SK-N-SH (cell line): ENCODE data around the gene CACNA2D4. TPM values are rescaled to one million over a fixed set of nuclear protein-coding genes. Genes with fewer than 3 reads are reported as not detected.

ENCODE experiments used
- CTCF ChIA-PET: fragments of 300-600, 350-600 bp; formaldehyde crosslinking; extraction: SDS; loops from one replicate; lab custom pipeline; 2021; lab: Yijun Ruan, JAX
- POLR2A ChIA-PET: fragments of 350-600 bp; sonication (Branson Sonifier 250); formaldehyde crosslinking; extraction: SDS; loops from one replicate; lab custom pipeline; 2020; ENCODE audit warnings: antibody characterized with exemption, inconsistent platforms; lab: Yijun Ruan, JAX
- DNase-seq: peaks from one replicate; pipeline ENCODE4 v3.0.0; 2012
- H2AFZ ChIP-seq: fragments of 200-600 bp; sonication (generic); 2 replicates; pipeline ENCODE4 v1.8.1; 2016; ENCODE audit warnings: antibody characterized with exemption, mild to moderate bottlenecking, low read depth
- H3F3A ChIP-seq: fragments of 200-600 bp; sonication (generic); replicated peaks from 2 replicates; pipeline ENCODE3; 2016; ENCODE audit warnings: antibody characterized with exemption, mild to moderate bottlenecking; ENCODE audit not compliant: insufficient read depth
- H3K27ac ChIP-seq, 2 experiments: fragments of 200-500 bp in 1 of 2; fragments of 200-600 bp in 1 of 2; sonication (Bioruptor generic) in 1 of 2; sonication (generic), shearing (Covaris generic) in 1 of 2; 2 replicates each; pipeline versions ENCODE4 v1.5.1 to v1.6.1; 2014 to 2016; ENCODE audit warnings: low read depth in 2 of 2, inconsistent platforms in 1 of 2, low read length in 1 of 2, mild to moderate bottlenecking in 1 of 2, mixed read lengths in 1 of 2
- H3K27me3 ChIP-seq: fragments of 200-600 bp; sonication (generic), shearing (Covaris generic); 2 replicates; pipeline ENCODE4 v1.6.1; 2016; ENCODE audit warnings: mixed run types; ENCODE audit not compliant: insufficient read depth
- H3K36me3 ChIP-seq, 2 experiments: fragments of 200-500 bp in 1 of 2; fragments of 200-600 bp in 1 of 2; sonication (Bioruptor generic) in 1 of 2; sonication (generic) in 1 of 2; replicated peaks in 1 of 2; 2 replicates each; pipeline versions ENCODE3 to v1.5.1; 2014 to 2016; ENCODE audit warnings: low read length in 1 of 2, mild to moderate bottlenecking in 1 of 2; ENCODE audit not compliant: insufficient read depth in 2 of 2, control insufficient read depth in 1 of 2
- H3K4me1 ChIP-seq, 2 experiments: fragments of 200-500 bp in 1 of 2; fragments of 200-600 bp in 1 of 2; sonication (Bioruptor generic) in 1 of 2; sonication (generic), shearing (Covaris generic) in 1 of 2; 2 replicates each; pipeline versions ENCODE4 v1.5.1 to v1.6.1; 2014 to 2016; ENCODE audit warnings: low read depth in 1 of 2, low read length in 1 of 2, mixed run types in 1 of 2; ENCODE audit not compliant: insufficient read depth in 2 of 2, control insufficient read depth in 1 of 2
- H3K4me2 ChIP-seq: fragments of 200-600 bp; sonication (generic), shearing (Covaris generic); 2 replicates; pipeline ENCODE4 v1.6.1; 2017; ENCODE audit warnings: mixed run types
- H3K4me3 ChIP-seq, 2 experiments: fragments of 200-500 bp in 1 of 2; fragments of 200-600 bp in 1 of 2; sonication (Bioruptor generic) in 1 of 2; sonication (generic), shearing (Covaris generic) in 1 of 2; 2 replicates each; pipeline versions ENCODE4 v1.5.1 to v1.8.1; 2014 to 2016; ENCODE audit warnings: low read depth in 2 of 2, inconsistent platforms in 1 of 2, low read length in 1 of 2, mild to moderate bottlenecking in 1 of 2, mixed read lengths in 1 of 2, moderate library complexity in 1 of 2
- H3K79me2 ChIP-seq: fragments of 200-600 bp; sonication (generic); 2 replicates; pipeline ENCODE4 v1.8.1; 2017; ENCODE audit warnings: mild to moderate bottlenecking; ENCODE audit not compliant: insufficient read depth
- H3K9ac ChIP-seq: fragments of 200-600 bp; sonication (generic); 2 replicates; pipeline ENCODE4 v1.6.1; 2017; ENCODE audit warnings: mixed run types
- H3K9me2 ChIP-seq: fragments of 200-600 bp; sonication (generic); 2 replicates; pipeline ENCODE4 v1.6.1; 2017; ENCODE audit warnings: mixed run types
- H3K9me3 ChIP-seq: fragments of 200-600 bp; sonication (generic); 2 replicates; pipeline ENCODE4 v1.6.1; 2017; ENCODE audit warnings: mixed run types, mild to moderate bottlenecking, moderate library complexity
- H4K20me1 ChIP-seq: fragments of 200-600 bp; sonication (generic); 2 replicates; pipeline ENCODE4 v1.6.1; 2017; ENCODE audit warnings: mild to moderate bottlenecking, mixed run types; ENCODE audit not compliant: insufficient read depth
- CHD2 ChIP-seq: fragments of 150-350 bp; IDR thresholded peaks from 2 replicates; pipeline ENCODE4 v1.6.1; 2018; ENCODE audit warnings: low read length; ENCODE audit not compliant: partially characterized antibody
- FOXM1 ChIP-seq: IDR thresholded peaks from 2 replicates; pipeline ENCODE4 v1.4.0; 2012; ENCODE audit warnings: low read depth, mild to moderate bottlenecking
- GABPA ChIP-seq: IDR thresholded peaks from 2 replicates; pipeline ENCODE4 v1.4.0; 2012; ENCODE audit warnings: low read depth, mild to moderate bottlenecking
- MEF2A ChIP-seq: IDR thresholded peaks from 2 replicates; pipeline ENCODE4 v1.4.0; 2012; ENCODE audit warnings: low read depth, borderline replicate concordance
- MXI1 ChIP-seq: IDR thresholded peaks from 2 replicates; pipeline ENCODE4 v1.6.1; 2012; ENCODE audit warnings: mild to moderate bottlenecking, low read depth, low read length, improper control_type of control experiment
- NRF1 ChIP-seq: IDR thresholded peaks from 2 replicates; pipeline ENCODE4 v1.6.1; 2012; ENCODE audit warnings: low read depth, mild to moderate bottlenecking, low read length
- POLR2AphosphoS5 ChIP-seq: IDR thresholded peaks from 2 replicates; pipeline ENCODE4 v1.6.1; 2012; ENCODE audit warnings: low read depth, low read length
- RFX5 ChIP-seq: IDR thresholded peaks from 2 replicates; pipeline ENCODE4 v1.6.1; 2012; ENCODE audit warnings: mild to moderate bottlenecking, improper control_type of control experiment, low read length
- RXRA ChIP-seq: IDR thresholded peaks from 2 replicates; pipeline ENCODE4 v1.4.0; 2012; ENCODE audit warnings: low read depth, mild to moderate bottlenecking, borderline replicate concordance
- SIN3A ChIP-seq: IDR thresholded peaks from 2 replicates; pipeline ENCODE4 v1.6.1; 2012; ENCODE audit warnings: low read depth, mild to moderate bottlenecking, low read length, moderate library complexity, borderline replicate concordance
- SMC3 ChIP-seq: IDR thresholded peaks from 2 replicates; pipeline ENCODE4 v1.6.1; 2012; ENCODE audit warnings: low read depth, low read length, improper control_type of control experiment
- TAF1 ChIP-seq: IDR thresholded peaks from 2 replicates; pipeline ENCODE4 v1.6.1; 2012; ENCODE audit warnings: low read depth, mild to moderate bottlenecking, low read length, moderate library complexity, borderline replicate concordance
- TCF12 ChIP-seq: IDR thresholded peaks from 2 replicates; pipeline ENCODE4 v1.4.0; 2012
- WGBS: methylation state at CpG from one replicate; pipeline ENCODE4 v1.1.6; 2017; ENCODE audit warnings: low lambda C conversion rate; 5-methylcytosine and 5-hydroxymethylcytosine counted together
- polyA plus RNA-seq, 3 experiments: library from polyadenylated mRNA; depleted of rRNA; stranded (reverse); fragments of >200 nt; gene quantifications; 2 replicates each; pipeline ENCODE4 v1.2.3, GENCODE V29; 2012
- TF ChIP-seq, protein P1 (sequence below): IDR thresholded peaks from 2 replicates; pipeline ENCODE4 v1.4.0; 2012; ENCODE audit warnings: low read depth, borderline replicate concordance
- TF ChIP-seq, protein P2 (sequence below): IDR thresholded peaks from 2 replicates; pipeline ENCODE4; 2012
- TF ChIP-seq, protein P3 (sequence below): IDR thresholded peaks from 2 replicates; pipeline ENCODE4 v1.4.0; 2012; ENCODE audit warnings: low read depth
- TF ChIP-seq, protein P4 (sequence below): fragments of 200-600 bp; sonication (generic); IDR thresholded peaks from 2 replicates; pipeline ENCODE4 v1.6.1; 2017; ENCODE audit warnings: antibody characterized with exemption, mild to moderate bottlenecking, moderate library complexity
- TF ChIP-seq, protein P5 (sequence below): IDR thresholded peaks from 2 replicates; pipeline ENCODE4 v1.4.0; 2012; ENCODE audit warnings: low read depth, borderline replicate concordance

CACNA2D4 gene
- polyA plus RNA-seq, 1 of the 3 experiments (the other 2 are of a cell fraction): 0.02 TPM

DNA sequence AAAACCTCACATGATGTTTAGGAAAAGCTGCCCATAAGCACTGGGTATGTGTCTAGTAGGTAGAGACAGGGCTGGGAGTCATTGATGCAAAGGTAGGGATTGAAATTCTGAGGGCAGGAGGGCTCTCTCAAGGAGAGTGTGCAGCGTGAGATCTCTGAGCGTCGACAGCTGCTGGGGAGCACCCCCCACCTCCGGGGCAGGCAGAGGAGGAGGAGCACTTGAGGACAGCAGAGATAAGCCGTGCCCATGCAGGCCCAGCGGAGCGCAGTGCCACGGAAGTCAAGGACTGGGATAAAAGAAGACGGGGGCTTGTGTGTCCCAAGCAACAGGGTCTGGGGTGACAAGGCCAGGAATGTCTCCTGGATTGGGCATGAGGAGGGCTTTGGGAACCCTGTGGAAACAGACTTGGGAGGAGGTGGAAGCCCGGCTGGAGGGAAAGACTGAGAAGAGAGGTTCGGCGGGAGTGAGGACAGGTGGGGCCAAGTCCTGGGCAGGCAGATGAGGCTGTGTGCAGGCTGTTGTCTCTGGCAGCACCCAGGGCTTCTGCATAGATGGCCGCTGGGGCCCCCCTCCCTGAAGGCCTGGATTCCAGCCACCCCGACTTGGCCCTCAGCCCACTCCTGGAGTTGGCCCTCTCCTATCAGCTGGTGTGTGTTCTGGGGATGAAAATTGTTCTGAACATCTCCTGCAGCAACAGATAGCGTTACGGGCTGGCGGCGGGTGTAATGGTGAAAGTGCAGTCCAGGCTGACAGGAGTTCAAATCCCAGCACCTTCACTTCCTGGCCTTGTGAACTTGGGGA, 1.9 kb downstream of the CACNA2D4 start:
- Histone ChIP-seq H3K9me3 (no peaks in the 10 kb centered on the region), H3K9ac (no peak overlapping the region), H3F3A (no peaks in the 10 kb centered on the region), H3K4me3 (no peak overlapping the region), H3K79me2 (no peaks in the 10 kb centered on the region)
- TF ChIP-seq TCF12 (no peak), CHD2 (no peak), NRF1 (no peak), RXRA (no peak), TAF1 (no peak), GABPA (no peak), POLR2AphosphoS5 (no peak), RFX5 (no peak), SIN3A (no peak), FOXM1 (no peak), MEF2A (no peak), MXI1 (no peak), SMC3 (no peak)
- TF ChIP-seq, protein P1, sequence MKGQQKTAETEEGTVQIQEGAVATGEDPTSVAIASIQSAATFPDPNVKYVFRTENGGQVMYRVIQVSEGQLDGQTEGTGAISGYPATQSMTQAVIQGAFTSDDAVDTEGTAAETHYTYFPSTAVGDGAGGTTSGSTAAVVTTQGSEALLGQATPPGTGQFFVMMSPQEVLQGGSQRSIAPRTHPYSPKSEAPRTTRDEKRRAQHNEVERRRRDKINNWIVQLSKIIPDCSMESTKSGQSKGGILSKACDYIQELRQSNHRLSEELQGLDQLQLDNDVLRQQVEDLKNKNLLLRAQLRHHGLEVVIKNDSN: no peak
- TF ChIP-seq, protein P2, sequence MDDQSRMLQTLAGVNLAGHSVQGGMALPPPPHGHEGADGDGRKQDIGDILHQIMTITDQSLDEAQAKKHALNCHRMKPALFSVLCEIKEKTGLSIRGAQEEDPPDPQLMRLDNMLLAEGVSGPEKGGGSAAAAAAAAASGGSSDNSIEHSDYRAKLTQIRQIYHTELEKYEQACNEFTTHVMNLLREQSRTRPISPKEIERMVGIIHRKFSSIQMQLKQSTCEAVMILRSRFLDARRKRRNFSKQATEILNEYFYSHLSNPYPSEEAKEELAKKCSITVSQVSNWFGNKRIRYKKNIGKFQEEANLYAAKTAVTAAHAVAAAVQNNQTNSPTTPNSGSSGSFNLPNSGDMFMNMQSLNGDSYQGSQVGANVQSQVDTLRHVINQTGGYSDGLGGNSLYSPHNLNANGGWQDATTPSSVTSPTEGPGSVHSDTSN: no peak
- TF ChIP-seq, protein P3, sequence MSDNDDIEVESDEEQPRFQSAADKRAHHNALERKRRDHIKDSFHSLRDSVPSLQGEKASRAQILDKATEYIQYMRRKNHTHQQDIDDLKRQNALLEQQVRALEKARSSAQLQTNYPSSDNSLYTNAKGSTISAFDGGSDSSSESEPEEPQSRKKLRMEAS: no peak
- TF ChIP-seq, protein P4, sequence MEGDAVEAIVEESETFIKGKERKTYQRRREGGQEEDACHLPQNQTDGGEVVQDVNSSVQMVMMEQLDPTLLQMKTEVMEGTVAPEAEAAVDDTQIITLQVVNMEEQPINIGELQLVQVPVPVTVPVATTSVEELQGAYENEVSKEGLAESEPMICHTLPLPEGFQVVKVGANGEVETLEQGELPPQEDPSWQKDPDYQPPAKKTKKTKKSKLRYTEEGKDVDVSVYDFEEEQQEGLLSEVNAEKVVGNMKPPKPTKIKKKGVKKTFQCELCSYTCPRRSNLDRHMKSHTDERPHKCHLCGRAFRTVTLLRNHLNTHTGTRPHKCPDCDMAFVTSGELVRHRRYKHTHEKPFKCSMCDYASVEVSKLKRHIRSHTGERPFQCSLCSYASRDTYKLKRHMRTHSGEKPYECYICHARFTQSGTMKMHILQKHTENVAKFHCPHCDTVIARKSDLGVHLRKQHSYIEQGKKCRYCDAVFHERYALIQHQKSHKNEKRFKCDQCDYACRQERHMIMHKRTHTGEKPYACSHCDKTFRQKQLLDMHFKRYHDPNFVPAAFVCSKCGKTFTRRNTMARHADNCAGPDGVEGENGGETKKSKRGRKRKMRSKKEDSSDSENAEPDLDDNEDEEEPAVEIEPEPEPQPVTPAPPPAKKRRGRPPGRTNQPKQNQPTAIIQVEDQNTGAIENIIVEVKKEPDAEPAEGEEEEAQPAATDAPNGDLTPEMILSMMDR: no peak
- TF ChIP-seq, protein P5, sequence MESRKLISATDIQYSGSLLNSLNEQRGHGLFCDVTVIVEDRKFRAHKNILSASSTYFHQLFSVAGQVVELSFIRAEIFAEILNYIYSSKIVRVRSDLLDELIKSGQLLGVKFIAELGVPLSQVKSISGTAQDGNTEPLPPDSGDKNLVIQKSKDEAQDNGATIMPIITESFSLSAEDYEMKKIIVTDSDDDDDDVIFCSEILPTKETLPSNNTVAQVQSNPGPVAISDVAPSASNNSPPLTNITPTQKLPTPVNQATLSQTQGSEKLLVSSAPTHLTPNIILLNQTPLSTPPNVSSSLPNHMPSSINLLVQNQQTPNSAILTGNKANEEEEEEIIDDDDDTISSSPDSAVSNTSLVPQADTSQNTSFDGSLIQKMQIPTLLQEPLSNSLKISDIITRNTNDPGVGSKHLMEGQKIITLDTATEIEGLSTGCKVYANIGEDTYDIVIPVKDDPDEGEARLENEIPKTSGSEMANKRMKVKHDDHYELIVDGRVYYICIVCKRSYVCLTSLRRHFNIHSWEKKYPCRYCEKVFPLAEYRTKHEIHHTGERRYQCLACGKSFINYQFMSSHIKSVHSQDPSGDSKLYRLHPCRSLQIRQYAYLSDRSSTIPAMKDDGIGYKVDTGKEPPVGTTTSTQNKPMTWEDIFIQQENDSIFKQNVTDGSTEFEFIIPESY: no peak
- TF ChIP-seq, all 33 proteins: peak for 0
- no peak overlapping the region; a peak in 1 of 4 replicates for H3K27ac ChIP-seq
- H4K20me1 ChIP-seq: no peaks in the 10 kb centered on the region
- 65% methylated on average over 17 of the region's 18 CpGs for WGBS
- no peaks in the 10 kb centered on the region for H3K9me2 ChIP-seq
- DNase-seq: peak; percentile 78
- ChIA-PET CTCF (interaction anchor here (0.8 to 1.8 kb wide), 6 partner anchors 9 to 126 kb away, joined by 3 to 7 read pairs (median 3); no protein-coding TSS in a partner anchor), POLR2A (no interaction called here)
- H3K4me2 ChIP-seq: no peak overlapping the region
- H3K4me1 ChIP-seq: peaks cover 0 to 24% of the 10 kb centered on the region in 2 experiments; a peak in 1 of 4 replicates
- H3K36me3 ChIP-seq: no peaks in the 10 kb centered on the region
- H2AFZ ChIP-seq: no peak overlapping the region
- H3K27me3 ChIP-seq: no peaks in the 10 kb centered on the region
